Erythroblast (primary cell): Measurements from ENCODE around the gene MBD1.
"Not testable (repeated sequence)": the region's sequence is repeated elsewhere in the genome, so short reads cannot be mapped to it uniquely, and the experiment has no call there.

Experiments
- DNase-seq, 2 experiments: peaks; one replicate each; lab custom pipeline; 2025; lab: John Stamatoyannopoulos, UW
- GATA1 ChIP-seq: IDR thresholded peaks from 2 replicates; pipeline ENCODE4 v1.6.1; 2011; ENCODE audit warnings: low read depth, mild to moderate bottlenecking, control low read depth, low read length, moderate library complexity
- POLR2A ChIP-seq: IDR thresholded peaks from 2 replicates; pipeline ENCODE4 v1.6.1; 2011; ENCODE audit warnings: mild to moderate bottlenecking, low read length

Gene MBD1

DNA sequence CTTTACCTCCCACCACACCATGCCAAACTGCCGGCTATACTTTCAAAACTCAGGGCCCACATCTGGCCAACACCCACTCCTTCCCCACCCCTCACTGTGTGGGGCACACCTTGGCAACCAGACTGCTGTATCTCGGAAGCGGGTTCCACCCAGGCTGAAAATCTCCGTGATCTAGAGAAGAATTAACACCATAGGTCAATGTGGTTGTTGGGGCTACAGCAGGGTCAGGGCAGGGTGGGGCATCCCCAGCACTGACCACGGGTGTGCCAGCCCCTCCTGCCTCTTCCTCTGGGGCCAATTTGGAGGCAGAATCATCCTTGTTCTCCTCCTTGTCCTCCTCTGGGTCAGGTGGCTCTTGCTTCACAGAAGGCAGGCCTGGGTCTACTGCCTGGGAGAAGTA, 8.8 kb downstream of the MBD1 start:
- TF ChIP-seq GATA1 (no peak), POLR2A (no peak)
- no peak for DNase-seq

DNA sequence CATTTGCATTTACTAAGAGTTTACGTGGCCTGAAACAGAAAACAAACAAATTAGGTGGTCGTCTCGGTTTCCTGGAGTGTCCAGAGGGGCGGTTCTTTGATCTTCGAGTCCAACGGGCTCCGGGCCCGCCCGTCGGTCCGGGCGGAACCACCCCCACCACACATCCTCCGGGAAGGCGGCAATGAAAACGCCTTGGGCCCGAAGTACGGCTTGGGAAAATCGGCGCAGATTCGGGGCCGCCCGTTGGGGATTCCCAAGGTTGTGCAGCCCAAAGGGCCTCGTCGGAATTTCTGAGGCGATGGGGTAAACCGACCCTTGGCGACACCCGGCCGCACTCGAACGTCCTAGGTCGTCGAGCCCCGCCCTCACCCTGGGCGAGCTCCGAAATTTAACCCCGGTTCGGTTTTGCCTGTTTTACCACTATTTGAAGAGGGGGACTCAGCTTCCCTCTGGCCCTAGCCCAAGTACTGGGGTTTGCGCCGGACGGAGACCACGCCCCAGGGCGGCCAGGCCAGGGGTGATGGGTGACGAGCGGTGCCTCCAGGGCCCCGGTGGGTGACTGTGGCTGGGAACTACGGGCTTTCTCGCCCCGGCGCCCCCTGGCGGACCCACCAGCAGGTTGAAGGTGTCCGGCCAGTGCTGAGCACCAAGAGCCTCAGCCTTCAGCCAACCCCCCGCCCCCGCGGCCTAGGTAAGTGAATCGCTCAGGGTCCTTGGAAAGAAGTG, 13.1 kb downstream of the MBD1 start:
- peak; percentile 78 to 84 for DNase-seq
- TF ChIP-seq GATA1 (no peak), POLR2A (peak; percentile 25)

DNA sequence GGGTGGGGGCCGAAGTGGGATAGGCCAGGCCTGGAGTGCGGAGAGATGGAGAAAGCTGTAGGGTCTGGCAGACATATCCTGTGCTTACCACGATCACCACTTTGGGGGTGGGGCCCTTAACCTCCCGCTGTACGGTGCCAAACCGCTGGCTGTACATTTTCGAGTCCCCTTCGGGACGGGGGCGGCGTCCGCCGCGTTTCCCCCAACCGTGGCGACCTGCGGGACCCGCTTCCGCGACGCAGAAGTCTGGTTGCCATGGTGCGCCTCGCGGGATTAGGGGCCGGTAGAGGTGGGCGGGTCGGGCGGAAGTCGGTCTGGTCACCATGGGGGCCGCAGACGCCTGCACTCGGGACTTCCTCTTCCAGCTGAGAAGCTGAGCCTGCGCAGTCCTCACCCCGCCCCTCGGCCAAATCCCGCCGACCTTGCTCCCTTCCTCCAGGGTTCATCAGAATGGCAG, 15.0 kb downstream of the MBD1 start, which contains the start of gene CFAP53:
TSS of gene CFAP53 (minus strand) at position 248 of the 457 bp plus-strand sequence. CDS start at position 157, 91 bp downstream.
- TF ChIP-seq POLR2A (peak; percentile 40), GATA1 (no peak)

DNA sequence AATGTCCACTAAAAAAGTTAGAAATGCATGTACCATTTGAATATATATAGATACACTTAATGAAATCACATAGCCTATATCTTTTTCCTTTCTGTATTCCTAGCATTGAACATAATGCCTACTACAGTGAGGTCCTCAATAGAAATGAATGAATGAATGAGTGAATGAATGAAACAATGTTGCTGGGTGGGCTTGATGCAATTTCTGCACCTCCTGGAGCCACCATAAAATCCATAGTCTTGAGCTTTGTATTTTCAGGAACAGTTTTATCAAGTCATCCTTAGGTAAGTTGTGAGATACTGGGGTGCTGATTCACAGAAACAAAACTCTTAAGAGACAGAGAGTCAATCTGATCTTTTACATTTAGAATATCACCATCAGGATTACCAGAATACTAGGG, 18.3 kb downstream of the MBD1 start:
- no peak for DNase-seq
- TF ChIP-seq GATA1 (no peak), POLR2A (no peak)

More for the DNA sequence above, 15.0 kb downstream of the MBD1 start, which contains the start of gene CFAP53:
- peak; percentile 76 to 85 for DNase-seq

DNA sequence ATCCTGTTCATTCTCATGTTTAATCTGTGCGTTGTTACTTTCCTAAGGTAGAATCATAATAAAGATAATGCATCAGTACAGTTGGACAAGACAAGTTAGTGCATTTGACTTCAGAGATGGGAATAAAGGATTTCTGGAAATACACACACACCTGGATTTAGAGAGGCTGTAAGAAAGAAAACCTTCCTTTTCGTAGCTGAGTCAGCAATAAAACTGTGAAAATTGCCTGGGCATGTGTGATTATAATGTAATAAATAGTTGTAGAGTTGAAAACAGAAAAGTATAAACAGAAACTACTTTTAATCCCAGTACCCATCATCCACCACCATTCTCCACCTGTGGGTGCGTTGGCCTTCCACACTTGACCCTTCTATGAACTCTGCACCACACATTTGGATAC, 30.4 kb downstream of the MBD1 start:
- TF ChIP-seq POLR2A = no peak
- TF ChIP-seq GATA1 = no peak
- DNase-seq = no peak

DNA sequence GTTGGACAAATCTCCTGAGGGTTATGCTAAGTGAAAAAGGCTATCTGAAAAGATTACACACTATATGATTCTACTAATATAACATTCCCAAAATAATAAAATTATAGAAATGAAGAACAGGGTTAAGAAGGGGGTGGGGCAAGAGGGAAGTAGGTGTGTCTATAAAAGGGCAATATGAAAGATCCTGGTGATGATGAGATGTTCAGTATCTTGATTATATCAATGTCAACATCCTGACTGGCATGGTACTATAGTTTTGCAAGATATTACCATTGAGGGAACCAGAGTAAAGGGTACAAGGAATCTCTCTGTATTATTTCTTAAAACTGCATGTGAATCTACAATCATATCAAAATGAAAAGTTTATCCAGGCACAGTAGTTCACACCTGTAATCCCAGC, 31.7 kb downstream of the MBD1 start:
- no peak for DNase-seq
- TF ChIP-seq POLR2A (no peak), GATA1 (no peak)

DNA sequence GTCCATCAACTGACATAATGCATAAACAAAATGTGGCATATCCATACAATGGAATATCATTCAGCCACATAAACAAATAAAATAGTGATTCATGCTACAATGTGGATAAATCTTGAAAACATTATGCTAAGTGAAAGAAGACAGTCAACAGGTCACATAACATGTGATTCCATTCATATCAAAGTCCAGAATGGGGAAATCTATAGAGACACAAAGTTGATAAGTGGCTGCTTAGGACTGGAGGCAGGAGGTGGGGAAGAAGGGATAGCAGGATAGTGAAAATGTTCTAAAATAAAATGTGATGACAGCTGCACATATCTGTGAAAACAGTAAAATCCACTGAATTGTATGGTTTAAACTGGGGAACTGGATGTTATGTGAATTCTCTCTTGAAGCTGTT, 33.8 kb downstream of the MBD1 start:
- no peak for DNase-seq
- no peak for TF ChIP-seq POLR2A
- TF ChIP-seq GATA1 = no peak

DNA sequence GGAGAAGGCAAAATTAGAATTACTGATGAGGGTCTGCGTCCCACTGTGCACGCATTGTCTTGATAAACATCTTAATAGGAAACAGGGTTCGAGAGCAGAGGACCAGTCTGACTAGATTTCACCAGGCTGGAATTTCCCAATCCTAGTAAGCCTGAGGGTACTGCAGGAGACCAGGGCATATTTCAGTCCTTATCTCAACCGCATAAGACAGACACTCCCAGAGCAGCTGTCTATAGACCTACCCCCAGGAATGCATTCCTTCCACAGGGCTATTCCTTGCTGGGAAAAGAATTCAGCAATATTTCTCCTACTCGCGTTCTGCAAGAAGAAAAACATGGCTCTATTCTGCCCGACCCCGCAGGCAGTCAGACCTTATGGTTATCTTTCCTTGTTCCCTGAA, 39.6 kb downstream of the MBD1 start:
- DNase-seq = not testable (repeated sequence)

DNA sequence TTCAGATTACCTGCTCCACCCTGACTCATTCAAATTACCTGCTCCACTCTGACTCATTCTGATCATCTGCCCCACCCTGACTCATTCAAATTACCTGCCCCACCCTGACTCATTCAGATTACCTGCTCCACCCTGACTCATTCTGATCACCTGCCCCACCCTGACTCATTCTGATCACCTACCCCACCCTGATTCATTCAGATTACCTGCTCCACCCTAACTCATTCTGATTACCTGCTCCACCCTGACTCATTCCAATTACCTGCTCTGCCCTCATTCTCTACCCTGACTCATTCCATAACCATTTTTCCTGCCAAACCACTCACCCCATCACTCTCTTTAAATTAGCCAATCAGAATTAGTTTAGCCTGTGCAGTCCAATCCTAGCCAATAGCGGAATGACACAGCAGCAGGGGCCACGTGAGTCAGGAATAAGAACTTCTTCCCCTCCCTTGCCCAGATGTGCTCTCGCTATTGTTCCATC, 41.2 kb downstream of the MBD1 start:
- DNase-seq = no peak
- no peak for TF ChIP-seq GATA1
- TF ChIP-seq POLR2A = no peak

DNA sequence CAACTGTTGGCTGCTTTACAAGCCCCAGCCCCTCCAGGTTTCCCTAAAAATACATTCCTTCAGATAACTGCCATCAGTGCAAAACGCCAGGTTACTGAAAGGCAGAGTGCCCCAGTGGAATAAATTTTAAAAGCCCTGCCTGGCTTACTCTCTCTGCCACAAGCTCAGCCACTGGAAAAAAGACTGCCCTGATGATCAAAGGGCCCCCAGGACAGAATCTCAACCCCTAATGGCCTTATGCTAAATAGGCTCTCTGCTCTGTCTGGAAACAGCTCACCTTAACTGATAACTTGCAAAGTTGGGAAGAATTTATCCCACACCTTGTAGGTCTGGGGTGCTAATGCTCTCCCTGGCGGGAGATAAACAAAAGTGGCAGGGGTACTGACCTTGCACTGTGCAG, 48.9 kb downstream of the MBD1 start:
- TF ChIP-seq POLR2A (no peak), GATA1 (no peak)
- no peak for DNase-seq

DNA sequence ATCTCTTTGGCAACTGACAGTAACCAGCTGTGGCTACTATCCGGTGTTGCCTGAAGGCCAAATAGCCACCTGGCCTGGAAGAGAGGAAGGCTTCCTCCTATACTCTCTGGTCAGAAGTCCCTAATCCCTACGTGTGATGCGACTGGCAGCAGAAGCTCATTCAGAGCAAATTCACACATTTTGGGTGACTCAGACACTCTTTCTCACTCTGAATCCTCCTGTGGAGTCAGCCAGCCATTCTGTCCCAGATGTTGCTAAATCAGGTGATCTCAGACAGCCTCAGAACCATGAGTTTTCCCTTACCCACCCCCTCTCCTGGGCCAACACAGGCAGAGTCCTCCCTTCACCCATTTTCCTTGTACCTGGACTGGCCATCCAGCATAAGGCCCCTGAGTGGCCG, 49.7 kb downstream of the MBD1 start:
- TF ChIP-seq GATA1 = no peak
- TF ChIP-seq POLR2A = no peak

DNA sequence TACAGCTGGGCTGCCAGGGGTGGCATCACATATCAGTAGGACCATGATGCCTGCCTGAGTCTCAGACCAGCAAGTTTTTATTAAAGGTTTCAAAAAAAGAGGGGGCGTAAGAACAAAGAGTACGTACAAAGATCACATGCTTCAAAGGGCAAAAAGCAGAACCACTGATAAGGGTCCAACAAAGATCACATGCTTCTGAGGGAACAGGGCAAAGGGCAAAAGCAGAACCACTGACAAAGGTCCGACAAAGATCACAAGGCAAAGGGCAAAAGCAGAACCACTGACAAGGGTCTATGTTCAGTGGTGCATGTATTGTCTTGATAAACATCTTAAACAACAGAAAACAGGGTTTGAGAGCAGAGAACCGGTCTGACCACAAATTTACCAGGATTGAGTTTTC, 61.1 kb downstream of the MBD1 start:
- not testable (repeated sequence) for DNase-seq

More for the DNA sequence above, 49.7 kb downstream of the MBD1 start:
- no peak for DNase-seq
